OCI-LY7 (cell line): ENCODE data around the gene GJA9. TPM values are rescaled to one million over a fixed set of nuclear protein-coding genes. Genes with fewer than 3 reads are reported as not detected.

ENCODE experiments used
- BruUV-seq: library from RNA; stranded (reverse); fragments of 400-500 nt; replicated peaks from 2 replicates; lab custom pipeline; 2021; lab: Mats Ljungman, UMichigan
- CTCF ChIA-PET: fragments of 300-600 bp; sonication (Branson Sonifier 250); formaldehyde crosslinking; loops from one replicate; lab custom pipeline; 2022; ENCODE audit warnings: antibody characterized with exemption; ENCODE audit not compliant: unreplicated experiment; lab: Charles Lee
- POLR2A ChIA-PET: fragments of 300-600 bp; sonication (Branson Sonifier 250); formaldehyde crosslinking; loops from one replicate; lab custom pipeline; 2022; ENCODE audit warnings: antibody characterized with exemption; lab: Charles Lee
- DNase-seq: peaks from one replicate; pipeline ENCODE4 v3.0.0-alpha.2; 2015; ENCODE audit warnings: low spot score
- H2AFZ ChIP-seq: fragments of 200-600 bp; sonication (generic), shearing (Covaris generic); 2 replicates; pipeline ENCODE4 v1.6.1; 2014; ENCODE audit warnings: mild to moderate bottlenecking, antibody characterized with exemption, low read length, moderate library complexity
- H3K27ac ChIP-seq: fragments of 200-600 bp; sonication (generic); 2 replicates; pipeline ENCODE4 v1.5.1; 2014; ENCODE audit warnings: mixed run types, low read depth, mild to moderate bottlenecking, moderate library complexity, low read length, inconsistent platforms; ENCODE audit not compliant: poor library complexity, severe bottlenecking
- H3K36me3 ChIP-seq: fragments of 200-600 bp; sonication (generic); 2 replicates; pipeline ENCODE4 v1.6.1; 2014; ENCODE audit warnings: mild to moderate bottlenecking, antibody characterized with exemption, low read length, moderate library complexity, mixed read lengths; ENCODE audit not compliant: insufficient read depth
- H3K4me1 ChIP-seq: fragments of 200-600 bp; sonication (generic); 2 replicates; pipeline ENCODE4 v1.5.1; 2014; ENCODE audit warnings: mild to moderate bottlenecking, low read length; ENCODE audit not compliant: insufficient read depth, poor library complexity, severe bottlenecking
- H3K4me2 ChIP-seq: fragments of 200-600 bp; sonication (generic); 2 replicates; pipeline ENCODE4 v1.6.1; 2014; ENCODE audit warnings: mild to moderate bottlenecking, low read length
- H3K4me3 ChIP-seq: fragments of 200-600 bp; sonication (generic); 2 replicates; pipeline ENCODE4 v1.5.1; 2014; ENCODE audit warnings: mild to moderate bottlenecking, low read depth, low read length; ENCODE audit not compliant: poor library complexity, severe bottlenecking
- H3K79me2 ChIP-seq: fragments of 200-600 bp; sonication (generic); 2 replicates; pipeline ENCODE4 v1.6.1; 2016; ENCODE audit warnings: low read depth, mild to moderate bottlenecking, low read length, moderate library complexity, mixed read lengths; ENCODE audit not compliant: insufficient read depth
- H3K9me2 ChIP-seq: fragments of 200-600 bp; sonication (generic); 2 replicates; pipeline ENCODE4 v1.6.1; 2016; ENCODE audit warnings: mild to moderate bottlenecking, low read length, mixed read lengths; ENCODE audit not compliant: insufficient read depth
- H3K9me3 ChIP-seq: fragments of 200-600 bp; sonication (generic); 2 replicates; pipeline ENCODE4 v1.6.1; 2014; ENCODE audit warnings: mild to moderate bottlenecking, mixed run types, low read length, mixed read lengths
- H4K20me1 ChIP-seq: fragments of 200-600 bp; sonication (generic); 2 replicates; pipeline ENCODE4 v1.6.1; 2014; ENCODE audit warnings: mild to moderate bottlenecking, antibody characterized with exemption, low read length, moderate library complexity, mixed read lengths; ENCODE audit not compliant: insufficient read depth
- EZH2phosphoT487 ChIP-seq: fragments of 200-600 bp; sonication (generic); IDR thresholded peaks from 2 replicates; pipeline ENCODE4 v1.6.1; 2018; ENCODE audit warnings: low read depth, borderline replicate concordance, mild to moderate bottlenecking, mixed run types, antibody characterized with exemption, low read length, moderate library complexity, mixed read lengths
- intact Hi-C: fragments of 100-400 bp; cut with micrococcal nuclease; formaldehyde crosslinking; loops from one replicate; pipeline ENCODE4 v1.10.0; 2022; ENCODE audit not compliant: unreplicated experiment
- total RNA-seq, 2 experiments: library from RNA; depleted of rRNA in 1 of 2; stranded (reverse); fragments of >200 nt in 1 of 2; shearing (Covaris generic) in 1 of 2; gene quantifications; 2 replicates each; pipeline ENCODE4 v1.2.3, GENCODE V29; 2014 to 2022
- TF ChIP-seq, protein P1 (sequence below): fragments of 200-600 bp; sonication (generic); conservative IDR thresholded peaks from 2 replicates; pipeline ENCODE4 v1.5.1; 2014; ENCODE audit warnings: mild to moderate bottlenecking, antibody characterized with exemption, low read length, moderate library complexity, mixed read lengths

GJA9 gene
- total RNA-seq, 2 experiments from 2014 or later, result not detected

DNA sequence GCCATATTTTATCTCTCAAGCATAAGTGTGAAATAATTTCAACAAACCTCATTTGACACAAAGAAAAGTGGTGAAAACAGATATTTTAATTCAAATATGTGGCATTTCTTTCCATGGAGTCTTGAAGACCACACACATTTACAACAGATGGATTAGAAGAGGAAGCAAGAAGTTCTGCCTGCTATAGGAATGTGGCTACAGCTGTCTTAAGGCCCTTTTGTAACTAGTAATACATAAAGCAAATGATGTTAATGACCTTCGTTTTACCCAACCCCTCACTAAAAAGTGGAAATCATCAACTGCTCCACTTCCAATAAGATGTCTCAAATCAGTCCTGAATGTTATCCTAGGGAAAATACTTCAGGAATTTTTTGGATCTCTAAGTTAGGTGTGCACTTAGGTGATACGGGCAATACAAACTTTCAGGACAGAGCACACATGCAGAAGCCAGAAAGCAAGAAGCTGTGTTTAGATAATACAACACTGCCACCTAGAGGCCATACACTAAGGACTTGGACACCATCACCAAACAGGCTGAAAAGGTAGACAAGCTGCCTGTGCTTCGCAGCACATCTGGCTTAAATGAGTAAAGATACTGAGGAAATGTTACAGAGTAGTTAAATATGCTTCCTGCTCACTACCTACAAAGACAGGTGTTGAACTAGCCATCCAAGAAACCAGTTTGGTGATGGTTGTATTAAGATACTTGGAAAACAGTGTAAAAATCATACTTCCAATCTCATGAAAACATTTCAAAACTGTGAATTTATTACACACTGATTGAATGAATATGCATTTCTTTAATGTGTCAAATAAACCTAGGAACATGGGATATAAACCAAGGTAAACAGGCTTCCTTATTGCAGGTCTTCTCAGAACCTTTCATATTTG is 46.2 kb downstream of the GJA9 start:
- Histone ChIP-seq H3K4me3 (no peak overlapping the region), H3K27ac (no peak overlapping the region), H4K20me1 (no peaks in the 10 kb centered on the region), H2AFZ (no peak overlapping the region), H3K9me2 (no peaks in the 10 kb centered on the region), H3K79me2 (no peaks in the 10 kb centered on the region), H3K4me1 (no peaks in the 10 kb centered on the region), H3K36me3 (peaks cover 19% of the 10 kb centered on the region), H3K4me2 (no peak overlapping the region), H3K9me3 (no peaks in the 10 kb centered on the region)
- TF ChIP-seq, protein P1, sequence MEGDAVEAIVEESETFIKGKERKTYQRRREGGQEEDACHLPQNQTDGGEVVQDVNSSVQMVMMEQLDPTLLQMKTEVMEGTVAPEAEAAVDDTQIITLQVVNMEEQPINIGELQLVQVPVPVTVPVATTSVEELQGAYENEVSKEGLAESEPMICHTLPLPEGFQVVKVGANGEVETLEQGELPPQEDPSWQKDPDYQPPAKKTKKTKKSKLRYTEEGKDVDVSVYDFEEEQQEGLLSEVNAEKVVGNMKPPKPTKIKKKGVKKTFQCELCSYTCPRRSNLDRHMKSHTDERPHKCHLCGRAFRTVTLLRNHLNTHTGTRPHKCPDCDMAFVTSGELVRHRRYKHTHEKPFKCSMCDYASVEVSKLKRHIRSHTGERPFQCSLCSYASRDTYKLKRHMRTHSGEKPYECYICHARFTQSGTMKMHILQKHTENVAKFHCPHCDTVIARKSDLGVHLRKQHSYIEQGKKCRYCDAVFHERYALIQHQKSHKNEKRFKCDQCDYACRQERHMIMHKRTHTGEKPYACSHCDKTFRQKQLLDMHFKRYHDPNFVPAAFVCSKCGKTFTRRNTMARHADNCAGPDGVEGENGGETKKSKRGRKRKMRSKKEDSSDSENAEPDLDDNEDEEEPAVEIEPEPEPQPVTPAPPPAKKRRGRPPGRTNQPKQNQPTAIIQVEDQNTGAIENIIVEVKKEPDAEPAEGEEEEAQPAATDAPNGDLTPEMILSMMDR, result peak; percentile 91
- TF ChIP-seq EZH2phosphoT487, result no peak
- CTCF ChIA-PET, result no interaction called here
- intact Hi-C loops, result loop anchor here (5.0 to 10.0 kb wide), 2 partner anchors 228 to 800 kb away; no protein-coding TSS in a partner anchor
- no TSS peak for BruUV-seq
- DNase-seq, result peak; percentile 87
- POLR2A ChIA-PET, result no interaction called here

GRCh38 chr1:38834221-38834782 is 47.1 kb downstream of the GJA9 start:
- DNase-seq, result no peak
- no peak overlapping the region for H3K4me3 ChIP-seq
- no peaks in the 10 kb centered on the region for H3K4me1 ChIP-seq
- no peak overlapping the region for H3K27ac ChIP-seq
- no peaks in the 10 kb centered on the region for H3K9me3 ChIP-seq
- no TSS peak for BruUV-seq
- H4K20me1 ChIP-seq, result no peaks in the 10 kb centered on the region
- no peaks in the 10 kb centered on the region for H3K79me2 ChIP-seq
- CTCF ChIA-PET, result no interaction called here
- POLR2A ChIA-PET, result no interaction called here
- H2AFZ ChIP-seq, result no peak overlapping the region
- H3K9me2 ChIP-seq, result no peaks in the 10 kb centered on the region
- TF ChIP-seq EZH2phosphoT487, result no peak
- TF ChIP-seq, protein P1, result no peak
- intact Hi-C loops, result loop anchor here (10.0 kb wide), 1 partner anchor 800 kb away; no protein-coding TSS in a partner anchor
- no peak overlapping the region for H3K4me2 ChIP-seq
- H3K36me3 ChIP-seq, result peaks cover 12% of the 10 kb centered on the region
